Activated T-cell treated with anti-CD3 and anti-CD28 coated beads, Interleukin-2, amount 50 U/mL, for 1 hour (primary cell): ENCODE data around the gene OR7G2.

Experiments
- DNase-seq: peaks from one replicate; pipeline ENCODE4 v3.0.0-alpha.2; 2020

OR7G2 gene

GRCh38 chr19:9107375-9107774 is at the start of gene OR7G2:
Gene OR7G2 (minus strand): TSS chr19:9107475. CDS start chr19:9103243, 4,232 bp downstream.
- DNase-seq, result no peak

GRCh38 chr19:9156304-9156703 is 49.0 kb upstream of the OR7G2 start:
- no peak for DNase-seq

GRCh38 chr19:9155591-9155990 is 48.3 kb upstream of the OR7G2 start:
- DNase-seq, result no peak

- no peak for DNase-seq
These were observed 44.1 kb upstream of the OR7G2 start for GRCh38 chr19:9151367-9151766.

- no peak for DNase-seq
These were observed 43.4 kb upstream of the OR7G2 start for GRCh38 chr19:9150650-9151049.

- no peak for DNase-seq
These were observed 42.7 kb upstream of the OR7G2 start for GRCh38 chr19:9149997-9150396.

GRCh38 chr19:9148697-9149096 is 41.4 kb upstream of the OR7G2 start:
- no peak for DNase-seq

- DNase-seq, result no peak
These were observed 39.6 kb upstream of the OR7G2 start for GRCh38 chr19:9146882-9147281.

- DNase-seq, result no peak
These were observed 37.6 kb upstream of the OR7G2 start for GRCh38 chr19:9144920-9145319.

- DNase-seq, result peak; percentile 84
These were observed 33.0 kb upstream of the OR7G2 start, which contains the start of gene ZNF317 for GRCh38 chr19:9140159-9140874. Gene ZNF317 (plus strand): TSS chr19:9140397. CDS start chr19:9156017, 15,620 bp downstream.

- no peak for DNase-seq
These were observed 32.4 kb upstream of the OR7G2 start for GRCh38 chr19:9139609-9140158.

- no peak for DNase-seq
These were observed 25.1 kb upstream of the OR7G2 start for GRCh38 chr19:9132422-9132821.

GRCh38 chr19:9130965-9131364 is 23.7 kb upstream of the OR7G2 start:
- no peak for DNase-seq

GRCh38 chr19:9128171-9128570 is 20.9 kb upstream of the OR7G2 start:
- no peak for DNase-seq

GRCh38 chr19:9126900-9127405 is 19.7 kb upstream of the OR7G2 start, which contains the start of gene OR7G3:
Gene OR7G3 (minus strand): TSS chr19:9126950. CDS start chr19:9126950, 0 bp downstream.
- no peak for DNase-seq

GRCh38 chr19:9116547-9116946 is 9.3 kb upstream of the OR7G2 start:
- no peak for DNase-seq

GRCh38 chr19:9115307-9115813 is 8.1 kb upstream of the OR7G2 start, which contains the start of gene OR7G1:
Gene OR7G1 (minus strand): TSS chr19:9115763. CDS start chr19:9115763, 0 bp downstream.
- no peak for DNase-seq

GRCh38 chr19:9109959-9110358 is 2.7 kb upstream of the OR7G2 start:
- no peak for DNase-seq

- no peak for DNase-seq
These were observed 20.5 kb downstream of the OR7G2 start, which contains the start of gene OR1M1 for GRCh38 chr19:9086761-9087160. Gene OR1M1 (plus strand): TSS chr19:9087061. CDS start chr19:9093245, 6,184 bp downstream.

GRCh38 chr19:9078651-9079050 is 28.6 kb downstream of the OR7G2 start:
- no peak for DNase-seq

GRCh38 chr19:9076901-9077300 is 30.4 kb downstream of the OR7G2 start:
- DNase-seq, result no peak

GRCh38 chr19:9075064-9075949 is 32.0 kb downstream of the OR7G2 start:
- no peak for DNase-seq

GRCh38 chr19:9073806-9074205 is 33.5 kb downstream of the OR7G2 start:
- no peak for DNase-seq
